Activated T-helper 1 cell treated with anti-CD3 and anti-CD28 coated beads, Interleukin-12 subunit alpha, Interleukin-12 subunit beta, Interleukin-2, Interleukin-4 antibody, amounts not matched to agents 30 ng/mL and 10 ng/mL and 1 ng/mL, durations not matched to agents 14 hours and 24 hours and 36 hours (primary cell): ENCODE results near the gene FAM83C. TPM values are rescaled to one million over a fixed set of nuclear protein-coding genes. Genes with fewer than 3 reads are reported as not detected.

Source experiments
- DNase-seq: peaks from one replicate; pipeline ENCODE4 v3.0.0; 2021; ENCODE audit warnings: low spot score
- H3K27ac Mint-ChIP-seq: one replicate; pipeline ENCODE4 v1.8.0; 2021; ENCODE audit warnings: mild to moderate bottlenecking, mixed read lengths
- H3K27me3 Mint-ChIP-seq: one replicate; pipeline ENCODE4 v1.8.0; 2022; ENCODE audit warnings: mild to moderate bottlenecking, moderate library complexity, mixed read lengths; ENCODE audit not compliant: insufficient read depth
- H3K36me3 Mint-ChIP-seq: one replicate; pipeline ENCODE4 v1.8.0; 2021; ENCODE audit warnings: low read depth, mixed read lengths
- H3K4me1 Mint-ChIP-seq: one replicate; pipeline ENCODE4 v1.8.0; 2021; ENCODE audit warnings: low read depth, mixed read lengths
- H3K4me3 Mint-ChIP-seq: one replicate; pipeline ENCODE4 v1.8.0; 2021; ENCODE audit warnings: mild to moderate bottlenecking, moderate library complexity, mixed read lengths
- H3K9me3 Mint-ChIP-seq: one replicate; pipeline ENCODE4 v1.8.0; 2021; ENCODE audit warnings: mixed read lengths
- intact Hi-C: fragments of 100-400 bp; cut with micrococcal nuclease; formaldehyde crosslinking; loops from one replicate; pipeline ENCODE4 v1.15.1; 2024
- total RNA-seq: library from RNA; stranded (reverse); gene quantifications from 2 replicates; pipeline ENCODE4 v1.2.3, GENCODE V29; 2022

The FAM83C gene
- total RNA-seq, 1 donor from 2014 or later: not detected

DNA sequence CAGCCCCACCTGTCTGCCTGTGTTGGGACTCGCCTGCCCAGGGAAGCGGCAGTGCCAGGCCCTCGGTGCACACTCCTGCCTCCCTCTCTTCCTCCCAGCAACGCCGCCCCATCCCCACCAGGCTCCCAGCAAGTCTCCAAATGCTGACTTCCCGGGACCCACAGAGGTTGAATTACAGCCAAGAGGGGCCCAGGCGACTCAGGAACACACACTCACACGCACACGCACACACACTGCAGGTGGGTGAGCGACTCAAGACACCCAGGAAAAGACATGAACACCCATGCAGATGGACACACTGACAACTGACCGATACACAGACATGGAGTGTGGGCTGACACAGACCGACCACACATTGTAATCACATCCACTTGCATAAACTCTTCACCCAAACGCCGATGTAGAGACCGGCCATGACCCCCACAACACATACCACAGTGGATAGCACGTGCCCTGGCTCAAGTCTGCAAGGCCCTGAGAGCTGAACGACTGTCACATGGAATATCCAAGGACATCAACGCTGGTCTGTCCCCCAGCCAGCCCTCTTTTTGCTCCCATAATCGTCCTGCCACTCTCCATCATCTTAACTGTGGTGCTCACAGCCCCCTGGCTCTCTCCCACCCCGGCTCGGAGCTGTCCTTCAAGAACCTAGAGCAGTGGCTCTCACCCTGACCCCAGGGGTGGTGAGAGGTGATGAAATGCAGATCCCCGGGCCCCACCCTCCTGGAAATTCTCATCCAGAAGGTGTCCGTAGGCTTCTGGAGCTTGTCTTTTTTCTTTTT lies 470 bp upstream of the FAM83C start:
- no peaks in the 10 kb centered on the region for H3K27me3 Mint-ChIP-seq
- no peak overlapping the region for H3K27ac Mint-ChIP-seq
- no peaks in the 10 kb centered on the region for H3K4me1 Mint-ChIP-seq
- intact Hi-C loops: no loop called here
- no peaks in the 10 kb centered on the region for H3K36me3 Mint-ChIP-seq
- no peak overlapping the region for H3K4me3 Mint-ChIP-seq
- DNase-seq: no peak
- no peaks in the 10 kb centered on the region for H3K9me3 Mint-ChIP-seq

DNA sequence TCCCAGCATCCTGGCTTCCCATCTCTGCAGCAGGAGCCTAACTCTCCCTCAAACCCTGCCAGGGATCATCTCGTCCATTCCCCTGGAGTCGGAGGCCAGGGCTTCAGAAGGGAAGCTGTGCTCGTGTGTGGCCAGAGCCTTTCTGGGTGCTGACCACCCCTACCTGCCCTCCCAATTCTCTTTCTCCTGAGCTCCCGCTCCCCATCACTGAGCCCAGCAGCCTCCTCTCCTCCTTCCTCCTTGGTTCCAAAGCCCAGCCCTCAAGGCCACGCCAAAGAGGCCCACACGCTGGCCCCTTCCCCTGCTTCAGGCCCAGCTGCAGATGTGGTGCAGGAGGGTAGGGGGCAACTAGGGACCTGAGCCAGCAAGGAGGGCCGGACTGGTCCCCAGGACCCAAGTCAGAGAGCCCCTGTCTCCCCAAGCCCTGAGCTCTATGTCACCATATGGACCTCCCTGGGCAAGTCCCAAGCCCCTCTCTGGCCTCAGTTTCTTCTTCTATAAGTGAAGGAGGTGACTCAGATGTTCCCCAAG lies 1.3 kb downstream of the FAM83C start:
- no peak for DNase-seq
- intact Hi-C loops: no loop called here
- Mint-ChIP-seq H3K27me3 (peaks cover 2% of the 10 kb centered on the region), H3K36me3 (no peaks in the 10 kb centered on the region), H3K27ac (no peak overlapping the region), H3K9me3 (no peaks in the 10 kb centered on the region), H3K4me1 (peaks cover 3% of the 10 kb centered on the region), H3K4me3 (no peak overlapping the region)

DNA sequence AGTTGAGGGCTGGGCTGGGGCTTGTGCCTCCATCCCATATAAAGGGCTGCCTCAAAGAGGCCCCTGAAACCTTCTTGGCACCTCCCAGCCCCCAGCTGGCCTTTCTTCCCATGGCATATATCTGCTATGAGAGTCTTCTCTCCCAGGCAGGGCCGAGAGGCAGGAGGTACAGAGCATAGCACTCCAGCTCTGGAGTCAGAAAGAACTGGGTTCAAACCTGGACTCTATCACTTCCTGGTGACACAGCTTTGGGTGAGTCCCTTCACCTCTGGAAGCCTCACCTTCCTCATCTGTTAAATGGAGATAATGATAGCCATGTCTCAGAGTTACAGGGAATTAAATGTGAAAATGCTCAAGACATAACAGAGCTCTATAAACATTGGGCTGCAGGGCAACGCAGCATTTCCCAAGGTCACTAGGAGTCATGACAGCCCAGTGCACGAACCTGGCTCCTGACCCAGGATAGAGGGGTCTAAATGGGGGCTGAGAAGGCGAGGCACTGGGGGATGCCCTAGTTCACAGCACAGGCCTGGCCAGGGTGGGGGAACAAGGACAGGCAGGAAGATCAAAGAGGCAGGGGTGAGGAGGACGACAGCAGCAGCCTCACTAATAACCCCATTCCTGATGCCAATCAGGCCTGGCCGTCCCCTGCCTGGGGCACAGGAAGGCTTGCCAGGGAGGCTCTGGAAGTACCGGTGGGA lies 1.9 kb downstream of the FAM83C start:
- H3K9me3 Mint-ChIP-seq: no peaks in the 10 kb centered on the region
- H3K27me3 Mint-ChIP-seq: peaks cover 2% of the 10 kb centered on the region
- DNase-seq: no peak
- intact Hi-C loops: no loop called here
- H3K27ac Mint-ChIP-seq: no peak overlapping the region
- no peak overlapping the region for H3K4me3 Mint-ChIP-seq
- H3K4me1 Mint-ChIP-seq: peaks cover 8% of the 10 kb centered on the region
- no peaks in the 10 kb centered on the region for H3K36me3 Mint-ChIP-seq

DNA sequence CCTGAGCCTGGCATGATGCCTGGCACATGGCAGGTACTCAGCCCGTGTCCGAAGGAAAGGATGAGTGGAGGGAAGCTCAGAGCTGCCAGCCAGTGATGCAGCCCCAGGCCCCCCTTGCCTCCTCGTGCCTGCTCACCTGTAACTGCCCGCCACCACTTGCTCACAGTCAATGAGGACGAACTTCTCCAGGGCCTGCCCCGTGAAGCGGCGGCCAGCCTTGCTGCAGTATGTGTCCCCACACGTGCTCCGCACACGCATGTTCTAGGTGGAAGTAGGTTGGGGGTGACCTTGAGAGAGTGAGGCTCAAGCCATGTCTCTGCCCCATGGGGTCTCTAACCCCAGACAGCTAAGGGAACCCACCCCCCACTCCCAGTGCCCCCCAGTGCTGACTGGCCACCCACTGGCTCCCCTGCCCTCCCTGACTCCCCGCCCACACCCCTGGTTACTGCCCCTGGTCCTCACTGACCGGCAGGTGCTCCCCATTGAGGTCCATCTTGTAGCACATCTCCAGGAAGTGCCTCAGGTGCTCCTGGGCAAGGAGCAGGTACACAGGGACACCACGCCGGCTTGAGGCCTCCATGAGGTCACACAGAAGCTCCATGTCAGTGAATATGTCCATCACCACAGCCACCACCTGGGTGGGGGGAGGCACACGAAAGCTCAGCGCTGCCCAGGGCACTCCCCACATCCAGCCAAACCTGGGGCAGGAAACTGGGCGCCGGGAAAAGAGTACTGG lies 3.7 kb downstream of the FAM83C start:
- intact Hi-C loops: no loop called here

DNA sequence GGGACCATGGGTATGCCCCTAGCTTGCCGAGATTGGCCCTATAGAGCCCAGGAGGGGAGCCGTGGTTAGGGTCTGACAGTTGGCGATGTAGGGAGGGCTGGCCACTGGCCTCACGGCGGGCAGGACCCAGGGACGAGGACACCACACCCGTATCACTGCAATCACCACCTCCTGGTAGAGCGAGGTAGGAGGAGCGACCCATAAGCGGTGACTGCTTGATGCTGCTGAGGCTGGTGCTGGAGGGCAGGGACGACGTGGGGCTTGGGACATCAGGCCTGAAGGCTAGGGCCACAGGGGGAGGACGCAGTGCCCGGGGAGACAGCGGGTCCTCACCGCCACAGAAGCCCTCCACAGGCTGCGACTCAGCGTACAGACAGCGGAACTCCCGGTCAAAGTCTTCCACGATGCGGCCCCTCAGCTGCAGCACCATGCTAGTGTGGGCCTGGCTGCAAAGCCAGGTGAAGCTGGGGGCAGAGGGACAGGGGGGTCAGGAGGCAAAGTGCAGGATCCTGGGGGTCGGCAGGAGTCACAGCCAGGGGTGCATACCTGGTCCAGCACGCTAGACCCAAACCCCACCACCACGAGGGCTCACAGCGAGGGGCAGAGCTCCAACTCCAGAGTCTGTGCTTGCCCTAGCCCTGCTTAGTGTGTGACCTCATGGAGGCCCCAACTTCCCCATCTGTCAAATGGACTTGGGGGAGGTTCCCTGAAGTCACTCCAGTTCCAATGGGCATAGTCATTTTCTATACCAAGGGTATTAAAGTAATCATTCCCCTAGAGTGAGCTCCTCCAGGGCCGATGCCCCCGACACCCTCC lies 4.5 kb downstream of the FAM83C start:
- DNase-seq: no peak
- Mint-ChIP-seq H3K4me1 (peaks cover 24% of the 10 kb centered on the region), H3K36me3 (peaks cover 15% of the 10 kb centered on the region), H3K27me3 (peaks cover 2% of the 10 kb centered on the region), H3K27ac (no peak overlapping the region), H3K4me3 (no peak overlapping the region), H3K9me3 (no peaks in the 10 kb centered on the region)
- intact Hi-C loops: no loop called here

More for the DNA sequence above, 3.7 kb downstream of the FAM83C start:
- Mint-ChIP-seq H3K27me3 (peaks cover 2% of the 10 kb centered on the region), H3K27ac (no peak overlapping the region), H3K4me1 (peaks cover 19% of the 10 kb centered on the region), H3K9me3 (no peaks in the 10 kb centered on the region), H3K36me3 (peaks cover 11% of the 10 kb centered on the region), H3K4me3 (no peak overlapping the region)
- no peak for DNase-seq

DNA sequence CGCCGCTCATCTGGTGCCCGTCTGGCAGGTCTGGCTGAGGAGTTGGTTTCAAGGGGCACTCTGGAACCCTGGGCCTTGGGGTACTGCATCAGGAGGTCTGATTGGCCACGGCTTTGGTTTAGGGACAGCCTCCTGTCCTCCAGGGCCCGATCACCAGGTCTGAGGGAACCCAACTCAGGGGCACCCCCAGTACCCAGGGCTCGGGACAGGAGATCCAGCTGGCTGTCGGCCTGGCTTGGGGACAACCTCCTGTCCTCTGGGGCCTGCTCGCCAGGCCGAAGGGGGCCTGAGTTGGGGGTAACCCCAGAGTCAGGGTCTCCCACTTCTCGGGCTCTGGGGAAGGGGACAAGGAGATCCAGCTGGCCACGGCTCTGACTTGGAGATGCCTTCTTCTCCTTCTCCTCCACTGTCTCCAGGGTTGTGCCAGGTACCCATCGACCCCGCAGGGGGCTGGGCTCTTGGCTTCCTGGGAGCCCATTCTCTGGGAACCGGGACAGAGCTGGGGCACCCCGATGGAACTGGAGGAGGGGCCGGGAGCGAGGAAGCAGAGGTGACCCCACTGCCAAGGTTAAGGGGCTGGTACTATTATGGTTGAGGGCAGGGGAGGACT lies 5.2 kb downstream of the FAM83C start:
- Mint-ChIP-seq H3K4me1 (peaks cover 28% of the 10 kb centered on the region), H3K27me3 (peaks cover 2% of the 10 kb centered on the region), H3K9me3 (no peaks in the 10 kb centered on the region), H3K27ac (no peak overlapping the region), H3K4me3 (no peak overlapping the region), H3K36me3 (peaks cover 19% of the 10 kb centered on the region)
- intact Hi-C loops: no loop called here
- no peak for DNase-seq

DNA sequence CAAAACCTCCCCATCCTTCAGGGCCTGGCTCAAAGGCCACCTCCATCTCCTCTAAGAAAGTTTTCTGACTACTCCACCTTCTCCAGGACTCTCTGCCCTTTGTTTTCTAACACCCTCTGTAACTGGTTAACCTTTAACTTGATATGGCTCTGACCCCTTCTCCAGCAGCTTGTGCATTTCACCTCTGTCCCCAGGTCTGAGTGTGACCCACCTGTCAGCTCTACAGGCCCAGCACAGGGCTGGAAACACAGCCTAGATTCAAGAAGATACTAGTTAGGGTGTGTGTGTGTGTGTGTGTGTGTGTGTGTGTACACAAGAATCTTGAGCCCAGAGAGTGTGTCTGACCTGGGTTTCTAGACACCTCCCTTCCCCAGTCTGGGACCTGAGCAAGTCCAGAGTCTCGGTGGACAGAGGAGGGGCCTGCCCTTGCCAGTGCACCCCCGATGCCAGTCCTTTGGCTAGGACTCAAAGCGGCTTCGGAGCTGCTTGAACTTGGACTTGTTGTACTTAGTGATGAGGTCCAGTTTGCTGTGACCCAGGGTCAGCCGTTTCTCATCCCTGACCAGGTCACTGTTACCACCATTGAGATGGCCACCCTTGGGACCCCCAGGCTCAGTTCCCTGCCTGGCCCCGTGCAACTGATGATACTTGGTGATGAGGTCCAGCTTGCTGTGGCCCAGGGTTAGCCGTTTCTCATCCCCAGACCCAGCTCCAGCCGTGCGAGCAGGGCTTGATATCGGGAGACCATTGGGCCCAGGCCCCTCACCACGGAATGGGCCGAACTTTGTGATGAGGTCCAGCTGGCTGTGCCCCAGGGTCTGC lies 5.9 kb downstream of the FAM83C start:
- H3K36me3 Mint-ChIP-seq: peaks cover 19% of the 10 kb centered on the region
- intact Hi-C loops: no loop called here
- peak overlapping the region; percentile 93 for H3K4me3 Mint-ChIP-seq

DNA sequence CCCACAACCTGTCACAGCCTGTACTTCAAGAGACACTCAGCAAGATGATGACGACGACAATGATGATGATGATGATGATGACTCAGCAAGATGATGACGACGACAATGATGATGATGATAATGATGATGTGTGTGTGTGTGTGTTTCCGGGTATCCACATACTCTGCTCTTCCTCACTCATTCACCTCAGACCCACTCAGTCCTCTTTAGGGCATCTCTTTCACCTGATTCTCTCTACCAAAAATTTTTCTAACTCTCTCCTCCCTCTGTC lies 6.5 kb downstream of the FAM83C start:
- H3K4me1 Mint-ChIP-seq: peaks cover 28% of the 10 kb centered on the region
- no peak for DNase-seq
- H3K4me3 Mint-ChIP-seq: peak overlapping the region; percentile 93
- intact Hi-C loops: loop anchor here (2.0 kb wide), 1 partner anchor 193 kb away; the partner anchor contains the start of gene TRPC4AP
- H3K36me3 Mint-ChIP-seq: peaks cover 19% of the 10 kb centered on the region
- no peaks in the 10 kb centered on the region for H3K9me3 Mint-ChIP-seq
- H3K27me3 Mint-ChIP-seq: peaks cover 2% of the 10 kb centered on the region
- H3K27ac Mint-ChIP-seq: peak overlapping the region; percentile 73

More for the DNA sequence above, 5.9 kb downstream of the FAM83C start:
- H3K9me3 Mint-ChIP-seq: no peaks in the 10 kb centered on the region
- no peak for DNase-seq
- peak overlapping the region; percentile 73 for H3K27ac Mint-ChIP-seq
- peaks cover 2% of the 10 kb centered on the region for H3K27me3 Mint-ChIP-seq
- peaks cover 28% of the 10 kb centered on the region for H3K4me1 Mint-ChIP-seq

DNA sequence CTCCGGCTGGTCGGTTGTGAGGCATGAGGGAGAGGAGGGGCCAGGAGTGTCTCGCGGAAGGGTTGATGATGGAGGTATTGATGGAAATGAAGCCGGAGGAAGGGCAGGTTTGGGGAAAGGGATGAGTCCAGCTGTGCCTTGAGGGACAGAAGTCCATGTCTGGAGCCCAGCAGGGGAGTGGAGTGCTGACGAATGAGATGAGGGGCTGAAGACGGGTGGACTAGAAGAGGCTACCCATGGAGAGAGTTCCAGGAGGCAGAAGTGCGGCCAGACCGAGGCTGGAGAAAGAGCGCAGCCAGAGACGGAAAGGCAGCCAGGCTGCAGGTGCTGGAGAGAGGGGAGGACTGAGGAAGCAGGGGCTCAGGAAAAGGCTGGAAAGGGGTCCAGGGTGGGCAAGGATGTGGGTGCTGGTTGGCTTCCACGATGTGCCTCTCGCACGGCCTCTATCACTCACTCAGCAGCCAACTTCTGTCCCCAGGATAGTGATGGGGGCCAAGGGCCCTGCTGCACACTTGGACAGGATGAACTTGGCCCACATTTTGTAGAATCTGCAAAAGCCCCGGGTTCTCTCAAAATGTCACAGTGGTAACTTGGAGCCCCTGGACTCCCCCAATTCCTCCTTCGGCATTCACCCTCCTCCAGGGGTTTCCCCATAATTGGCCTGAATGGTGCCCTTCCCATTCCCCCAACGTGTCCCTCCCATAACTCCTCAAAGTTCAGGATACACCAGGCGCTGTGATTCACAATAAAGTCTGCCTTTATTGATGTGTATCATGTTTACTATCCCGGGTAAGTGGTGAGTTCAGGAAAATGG lies 7.0 kb downstream of the FAM83C start:
- Mint-ChIP-seq H3K9me3 (no peaks in the 10 kb centered on the region), H3K4me3 (peak overlapping the region; percentile 93), H3K27ac (peak overlapping the region; percentile 95), H3K36me3 (peaks cover 22% of the 10 kb centered on the region), H3K4me1 (peaks cover 28% of the 10 kb centered on the region), H3K27me3 (peaks cover 2% of the 10 kb centered on the region)
- intact Hi-C loops: loop anchor here (1.0 to 5.0 kb wide), 4 partner anchors 192 to 667 kb away; partner anchors contain the start of genes ERGIC3, SCAND1 and TRPC4AP
- DNase-seq: no peak

DNA sequence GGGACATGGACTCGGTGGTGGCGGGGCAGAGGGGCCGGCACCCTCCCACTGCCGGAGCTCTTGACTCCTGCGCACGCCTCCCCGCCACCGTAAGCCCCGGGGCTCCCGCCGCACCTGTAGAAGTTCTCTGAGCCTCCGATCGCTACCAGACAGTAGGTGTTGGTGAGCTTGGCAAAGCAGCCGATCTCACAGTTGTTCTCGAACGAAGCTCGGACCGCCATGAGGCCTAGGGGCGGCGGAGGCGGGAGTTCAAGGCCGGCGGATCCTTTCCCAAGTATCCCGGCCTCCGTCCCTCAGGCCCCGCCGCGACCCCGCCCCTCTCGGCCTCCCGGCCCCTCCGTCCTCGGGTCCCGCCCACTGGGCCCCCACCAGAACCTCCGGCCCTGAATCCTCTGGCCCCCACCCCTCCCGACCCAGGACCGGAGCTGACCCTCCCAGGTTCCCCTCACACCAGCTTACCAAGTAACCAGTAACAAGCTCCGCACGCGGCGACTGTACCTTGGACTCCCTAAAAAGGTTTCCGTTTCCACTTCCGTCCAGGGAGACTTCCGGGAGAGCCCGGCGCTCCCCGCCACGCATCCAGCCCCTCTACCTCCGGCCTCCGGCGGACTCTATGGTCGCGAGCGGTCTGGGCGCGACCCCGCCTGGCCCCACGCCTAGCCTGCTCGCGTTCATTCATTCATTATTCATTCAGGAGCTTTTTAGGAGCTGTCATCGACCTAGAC lies 7.8 kb downstream of the FAM83C start, which contains the start of gene EIF6:
Gene EIF6 (minus strand): TSS at position 506 of the 725 bp plus-strand sequence. CDS start 285 bp downstream, at position 221.
- Mint-ChIP-seq H3K4me1 (peaks cover 28% of the 10 kb centered on the region), H3K36me3 (peaks cover 29% of the 10 kb centered on the region), H3K4me3 (peak within 1 kb of the TSS; percentile 93), H3K27me3 (peaks cover 2% of the 10 kb centered on the region), H3K9me3 (no peaks in the 10 kb centered on the region), H3K27ac (peak within 1 kb of the TSS; percentile 95)
- intact Hi-C loops: loop anchor here (1.0 to 5.0 kb wide), 4 partner anchors 192 to 668 kb away; partner anchors contain the start of genes ERGIC3, SCAND1 and TRPC4AP
- DNase-seq: peak; percentile 73
